K562 (cell line): ENCODE results near the gene CARD11. TPM values are rescaled to one million over a fixed set of nuclear protein-coding genes. Genes with fewer than 3 reads are reported as not detected.

Experiments used
- ATAC-seq: fragments of 200-7000 bp; cut with Tn5 transposase; 3 replicates; pipeline ENCODE4 v1.9.1; 2020; ENCODE audit warnings: moderate library complexity
- BruUV-seq: library from RNA; stranded (reverse); fragments of 400-500 nt; replicated peaks from 2 replicates; lab custom pipeline; 2021; lab: Mats Ljungman, UMichigan
- CTCF ChIA-PET: fragments of 300-600 bp; formaldehyde crosslinking; extraction: SDS; loops from one replicate; lab custom pipeline; 2021; ENCODE audit warnings: low intra/inter-chr PET ratio; lab: Yijun Ruan, JAX
- POLR2A ChIA-PET: fragments of 300-600, 350-650 bp; sonication (Branson Sonifier 250); formaldehyde crosslinking; extraction: SDS; loops from one replicate; lab custom pipeline; 2021; ENCODE audit warnings: antibody characterized with exemption, inconsistent platforms; lab: Yijun Ruan, JAX
- DNase-seq, 4 experiments: peaks; one replicate each; pipeline versions ENCODE4 v3.0.0 to v3.0.0-alpha.2; 2011 to 2018; ENCODE audit warnings: low spot score in 3 of 4, mixed read lengths in 3 of 4; ENCODE audit errors: extremely low read depth in 1 of 4
- FAIRE-seq: peaks from 2 replicates; lab custom pipeline; 2011; peaks lifted over from hg19 to GRCh38; lab: Jason Lieb, UNC
- H2AFZ ChIP-seq: 2 replicates; pipeline ENCODE4 v1.6.0; 2011; ENCODE audit warnings: low read depth, low read length, control low read depth, inconsistent platforms
- H3K27ac ChIP-seq: fragments of 200-600 bp; 3 replicates; pipeline ENCODE4 v1.8.0; 2011; ENCODE audit warnings: low read depth, mild to moderate bottlenecking, control low read depth, inconsistent platforms, low read length, moderate library complexity, mixed read lengths; ENCODE audit errors: extremely low read depth
- H3K27me3 ChIP-seq, 2 experiments: fragments of 300-600 bp in 1 of 2; 2 replicates in 1 of 2; 3 replicates in 1 of 2; pipeline versions ENCODE4 v1.6.0 to v1.8.0; 2011; ENCODE audit warnings: inconsistent platforms in 2 of 2, low read length in 2 of 2, mild to moderate bottlenecking in 1 of 2, mixed read lengths in 1 of 2, moderate library complexity in 1 of 2; ENCODE audit not compliant: control insufficient read depth in 2 of 2, insufficient read depth in 2 of 2
- H3K36me3 ChIP-seq: fragments of 300-600 bp; 3 replicates; pipeline ENCODE4 v1.8.0; 2011; ENCODE audit warnings: mild to moderate bottlenecking, low read length, inconsistent platforms; ENCODE audit not compliant: control insufficient read depth, insufficient read depth
- H3K4me1 ChIP-seq, 2 experiments: fragments of 200-600 bp in 1 of 2; replicated peaks in 1 of 2; 2 replicates in 1 of 2; 3 replicates in 1 of 2; pipeline versions ENCODE4 v1.5.1 to v1.8.0; 2011; ENCODE audit warnings: inconsistent platforms in 2 of 2, low read length in 2 of 2, mild to moderate bottlenecking in 1 of 2, mixed read lengths in 1 of 2, moderate library complexity in 1 of 2; ENCODE audit not compliant: control insufficient read depth in 2 of 2, insufficient read depth in 2 of 2
- H3K4me2 ChIP-seq: 2 replicates; pipeline ENCODE4 v1.6.1; 2011; ENCODE audit warnings: low read length, control low read depth, inconsistent platforms, mixed read lengths; ENCODE audit not compliant: insufficient read depth
- H3K4me3 ChIP-seq: fragments of 200-600 bp; sonication (generic), shearing (Covaris generic); 2 replicates; pipeline ENCODE4 v1.5.1; 2016; ENCODE audit warnings: control low read depth, inconsistent platforms
- H3K79me2 ChIP-seq: fragments of 200-600 bp; 3 replicates; pipeline ENCODE4 v1.8.0; 2011; ENCODE audit warnings: low read length, inconsistent platforms; ENCODE audit not compliant: control insufficient read depth, insufficient read depth
- H3K9ac ChIP-seq, 2 experiments: 2 replicates each; pipeline versions ENCODE4 v1.6.0 to v1.6.1; 2011; ENCODE audit warnings: low read depth in 2 of 2, low read length in 2 of 2, control low read depth in 1 of 2, inconsistent platforms in 1 of 2, mild to moderate bottlenecking in 1 of 2, mixed read lengths in 1 of 2; ENCODE audit not compliant: insufficient read depth in 1 of 2
- H3K9me1 ChIP-seq: one replicate; pipeline ENCODE4 v1.6.0; 2011; ENCODE audit warnings: inconsistent platforms, mild to moderate bottlenecking, low read length, moderate library complexity; ENCODE audit not compliant: control insufficient read depth, insufficient read depth
- H3K9me3 ChIP-seq: replicated peaks from 2 replicates; pipeline ENCODE4 v1.5.1; 2011; ENCODE audit warnings: low read depth, low read length, inconsistent platforms; ENCODE audit not compliant: control insufficient read depth, insufficient read depth
- H4K20me1 ChIP-seq: replicated peaks from 2 replicates; pipeline ENCODE4 v1.6.1; 2011; ENCODE audit warnings: low read length, inconsistent platforms, mixed read lengths; ENCODE audit not compliant: control insufficient read depth, insufficient read depth
- CCAR2 ChIP-seq: fragments of 200-400 bp; formaldehyde crosslinking; IDR thresholded peaks from 2 replicates; pipeline ENCODE4 v1.6.1; 2017; ENCODE audit warnings: mild to moderate bottlenecking, low read depth, low read length
- POLR3G ChIP-seq: IDR thresholded peaks from 2 replicates; pipeline ENCODE4 v1.6.1; 2011; ENCODE audit not compliant: insufficient read length, insufficient replicate concordance; ENCODE audit errors: extremely low read depth
- RFX7 ChIP-seq: fragments of 250-450 bp; sonication (Bioruptor Pico); IDR thresholded peaks from 2 replicates; pipeline ENCODE4 v1.5.1; 2021; ENCODE audit warnings: mild to moderate bottlenecking
- ZNF311 ChIP-seq: fragments of 250-450 bp; sonication (Bioruptor Pico); IDR thresholded peaks from 2 replicates; pipeline ENCODE4 v1.4.0; 2020; ENCODE audit warnings: mild to moderate bottlenecking, moderate library complexity
- WGBS: fragments of 100-300 bp; shearing (Covaris generic); methylation state at CpG from one replicate; pipeline ENCODE4 v1.1.6; 2016; ENCODE audit warnings: low coverage, mixed read lengths; ENCODE audit not compliant: insufficient coverage; ENCODE audit errors: missing lambda C conversion rate; 5-methylcytosine and 5-hydroxymethylcytosine counted together
- in situ Hi-C: fragments of 300-500 bp; cut with MboI; formaldehyde crosslinking; loops from 4 replicates; pipeline ENCODE4 v1.15.0; 2018; ENCODE audit warnings: inconsistent platforms, mixed read lengths
- intact Hi-C: fragments of 100-400 bp; cut with micrococcal nuclease; formaldehyde crosslinking; loops from 2 replicates; pipeline ENCODE4 v1.14.2; 2022
- polyA plus RNA-seq, 8 experiments: library from polyadenylated mRNA; depleted of rRNA in 4 of 8; stranded (reverse) in 5 of 8; unstranded in 3 of 8; fragments of >200 nt; fragmentation: Nextera tagmentation in 2 of 8; fragmentation: Illumina TruSeq in 1 of 8; extraction: Ambion mirVana in 2 of 8; extraction: Trizol in 1 of 8; gene quantifications; 2 replicates each; pipeline versions ENCODE4 v1.2.1 to v1.2.3, GENCODE V29; 2011 to 2014; ENCODE audit warnings: inconsistent platforms in 1 of 8, missing spikeins in 1 of 8
- total RNA-seq, 7 experiments: library from RNA; depleted of rRNA in 6 of 7; stranded (reverse); fragments of >200 nt in 6 of 7; fragmentation: Illumina TruSeq in 2 of 7; extraction: Trizol in 2 of 7; gene quantifications; 2 replicates each; pipeline versions ENCODE4 v1.2.1 to v1.2.3, GENCODE V29; 2011 to 2021; ENCODE audit warnings: low replicate concordance in 1 of 7
- TF ChIP-seq, protein P1 (sequence below): fragments of 450-650 bp; IDR thresholded peaks from 2 replicates; pipeline ENCODE4 v1.6.1; 2017; ENCODE audit warnings: mild to moderate bottlenecking, moderate library complexity

Gene CARD11
- total and polyA plus RNA-seq, 9 of the 15 experiments (the other 6 are each of a cell fraction or from before 2014, with no cell fraction given) = 0.07 to 12.8 (median 5.7) TPM

DNA sequence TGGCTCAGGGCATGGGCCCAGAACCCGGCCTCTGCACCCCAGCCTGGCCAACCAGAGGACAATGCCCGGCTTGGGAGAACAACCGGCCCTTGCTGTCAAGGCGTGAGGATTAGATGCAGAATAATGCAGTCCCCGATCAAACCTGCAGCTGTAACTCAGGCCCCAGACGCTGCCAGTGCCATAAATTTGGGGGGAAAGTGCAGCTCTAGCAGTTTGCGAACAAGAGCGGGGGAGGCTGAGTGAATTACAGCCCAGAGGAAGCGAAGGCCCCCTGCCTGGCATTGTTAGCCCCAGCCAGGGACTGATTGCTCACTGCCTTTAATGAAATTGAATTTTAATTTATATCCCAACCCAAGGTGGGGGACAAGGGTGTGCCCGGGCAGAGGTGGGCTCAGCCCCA lies 161.6 kb downstream of the CARD11 start:
- H3K4me2 ChIP-seq = no peak overlapping the region
- WGBS = 3% methylated on average over 10 of the region's 10 CpGs
- in situ Hi-C loops = no loop called here

More for the DNA sequence above, 161.6 kb downstream of the CARD11 start:
- H3K4me3 ChIP-seq = no peak overlapping the region
- POLR2A ChIA-PET = interaction anchor here (0.7 kb wide), 1 partner anchor 376 kb away, joined by 6 read pairs; no protein-coding TSS in a partner anchor
- no peaks in the 10 kb centered on the region; the same call in 1 of the 2 replicates for H3K9me3 ChIP-seq
- no peak for DNase-seq
- intact Hi-C loops = no loop called here
- H3K36me3 ChIP-seq = no peaks in the 10 kb centered on the region
- no peak overlapping the region for H3K27ac ChIP-seq
- H3K4me1 ChIP-seq = peaks cover 0 to 23% of the 10 kb centered on the region in 2 experiments; a peak in 2 of 5 replicates
- no peak overlapping the region for H2AFZ ChIP-seq
- H3K9ac ChIP-seq = no peak overlapping the region
- no peaks in the 10 kb centered on the region for H3K9me1 ChIP-seq
- CTCF ChIA-PET = no interaction called here
- peaks cover 8 to 40% of the 10 kb centered on the region in 2 experiments; a peak in 4 of 5 replicates for H3K27me3 ChIP-seq
- no peak for ATAC-seq
- no peak for FAIRE-seq
- no peaks in the 10 kb centered on the region for H3K79me2 ChIP-seq
- H4K20me1 ChIP-seq = no peaks in the 10 kb centered on the region; the same call in 1 of the 2 replicates
- BruUV-seq = no TSS peak
- TF ChIP-seq ZNF311 (CRISPR knock-in tag) (no peak), RFX7 (CRISPR knock-in tag) (no peak), CCAR2 (no peak), POLR3G (no peak)
- TF ChIP-seq, protein P1, sequence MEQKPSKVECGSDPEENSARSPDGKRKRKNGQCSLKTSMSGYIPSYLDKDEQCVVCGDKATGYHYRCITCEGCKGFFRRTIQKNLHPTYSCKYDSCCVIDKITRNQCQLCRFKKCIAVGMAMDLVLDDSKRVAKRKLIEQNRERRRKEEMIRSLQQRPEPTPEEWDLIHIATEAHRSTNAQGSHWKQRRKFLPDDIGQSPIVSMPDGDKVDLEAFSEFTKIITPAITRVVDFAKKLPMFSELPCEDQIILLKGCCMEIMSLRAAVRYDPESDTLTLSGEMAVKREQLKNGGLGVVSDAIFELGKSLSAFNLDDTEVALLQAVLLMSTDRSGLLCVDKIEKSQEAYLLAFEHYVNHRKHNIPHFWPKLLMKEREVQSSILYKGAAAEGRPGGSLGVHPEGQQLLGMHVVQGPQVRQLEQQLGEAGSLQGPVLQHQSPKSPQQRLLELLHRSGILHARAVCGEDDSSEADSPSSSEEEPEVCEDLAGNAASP = no peak
- TF ChIP-seq, all 486 proteins: peak for 0
